HG02943 (cell line): Measurements from ENCODE around the gene KIF2C.
"Not testable (repeated sequence)": the region's sequence is repeated elsewhere in the genome, so short reads cannot be mapped to it uniquely, and the experiment has no call there.

Source experiments
- ATAC-seq: cut with Tn5 transposase; IDR thresholded peaks from one replicate; pipeline ENCODE4 v1.9.1; 2021; ENCODE audit warnings: mild to moderate bottlenecking, low read depth, moderate library complexity; ENCODE audit not compliant: unreplicated experiment

KIF2C gene

DNA sequence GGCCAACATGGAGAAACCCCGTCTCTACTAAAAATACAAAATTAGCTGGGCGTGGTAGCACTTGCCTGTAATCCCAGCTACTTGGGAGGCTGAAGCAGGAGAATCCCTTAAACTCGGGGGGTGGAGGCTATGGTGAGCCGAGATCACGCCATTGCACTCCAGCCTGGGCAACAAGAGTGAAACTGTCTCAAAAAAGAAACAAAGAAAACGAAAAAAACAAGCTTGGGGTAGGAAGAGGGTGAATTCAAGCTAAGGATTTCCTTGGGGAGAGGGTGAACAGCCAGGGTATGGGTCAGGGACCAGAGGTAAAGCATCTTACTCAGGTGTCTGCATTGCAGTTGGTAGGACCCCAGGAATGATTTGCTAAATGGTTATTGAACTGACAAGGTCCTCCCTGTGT, 26.8 kb downstream of the KIF2C start:
- ATAC-seq = not testable (repeated sequence)

DNA sequence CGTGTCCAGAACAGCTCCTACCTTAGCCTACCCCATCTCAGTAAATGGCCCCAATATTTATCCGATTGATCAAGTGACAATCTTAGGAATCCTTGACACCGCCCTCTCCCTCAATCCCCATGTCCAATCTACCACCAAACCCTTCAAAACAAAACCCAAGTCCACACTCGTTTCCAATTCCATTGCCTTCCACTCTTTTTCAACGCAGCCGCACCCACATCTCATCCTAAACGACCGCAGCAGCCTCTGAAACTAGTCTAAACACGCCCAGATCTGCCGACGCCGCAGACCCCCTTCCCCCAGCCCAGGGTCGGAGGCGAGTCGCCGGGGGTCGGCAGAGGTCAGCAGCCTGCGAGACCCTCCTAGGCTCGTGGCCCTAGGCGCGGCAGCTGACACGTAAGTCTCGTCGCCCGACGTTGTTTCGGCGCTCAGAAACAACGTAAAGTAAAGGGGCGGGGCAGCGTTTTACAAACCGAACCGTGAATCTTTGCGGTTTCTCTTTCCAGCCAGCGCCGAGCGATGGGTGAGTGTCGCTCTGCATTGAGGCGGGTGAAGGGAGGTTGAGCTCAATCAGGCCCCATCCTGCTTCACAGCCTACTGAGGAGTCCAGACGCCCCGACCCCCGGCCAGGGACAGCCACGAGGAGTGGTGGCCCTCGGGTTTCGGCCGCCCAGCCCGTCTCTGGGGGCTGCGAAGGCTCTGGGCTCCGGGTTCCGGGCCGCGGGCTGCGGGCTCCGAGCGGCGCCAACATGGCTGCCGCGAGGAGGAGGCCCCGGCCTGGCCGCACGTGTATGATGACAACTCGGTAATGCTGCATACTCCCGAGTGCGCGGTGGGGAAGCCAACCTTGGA, 35.7 kb downstream of the KIF2C start, which contains the start of gene RPS8:
Gene RPS8 (plus strand): TSS at position 463 of the 852 bp plus-strand sequence. CDS start 57 bp downstream, at position 520.
- peak; percentile 64 for ATAC-seq

DNA sequence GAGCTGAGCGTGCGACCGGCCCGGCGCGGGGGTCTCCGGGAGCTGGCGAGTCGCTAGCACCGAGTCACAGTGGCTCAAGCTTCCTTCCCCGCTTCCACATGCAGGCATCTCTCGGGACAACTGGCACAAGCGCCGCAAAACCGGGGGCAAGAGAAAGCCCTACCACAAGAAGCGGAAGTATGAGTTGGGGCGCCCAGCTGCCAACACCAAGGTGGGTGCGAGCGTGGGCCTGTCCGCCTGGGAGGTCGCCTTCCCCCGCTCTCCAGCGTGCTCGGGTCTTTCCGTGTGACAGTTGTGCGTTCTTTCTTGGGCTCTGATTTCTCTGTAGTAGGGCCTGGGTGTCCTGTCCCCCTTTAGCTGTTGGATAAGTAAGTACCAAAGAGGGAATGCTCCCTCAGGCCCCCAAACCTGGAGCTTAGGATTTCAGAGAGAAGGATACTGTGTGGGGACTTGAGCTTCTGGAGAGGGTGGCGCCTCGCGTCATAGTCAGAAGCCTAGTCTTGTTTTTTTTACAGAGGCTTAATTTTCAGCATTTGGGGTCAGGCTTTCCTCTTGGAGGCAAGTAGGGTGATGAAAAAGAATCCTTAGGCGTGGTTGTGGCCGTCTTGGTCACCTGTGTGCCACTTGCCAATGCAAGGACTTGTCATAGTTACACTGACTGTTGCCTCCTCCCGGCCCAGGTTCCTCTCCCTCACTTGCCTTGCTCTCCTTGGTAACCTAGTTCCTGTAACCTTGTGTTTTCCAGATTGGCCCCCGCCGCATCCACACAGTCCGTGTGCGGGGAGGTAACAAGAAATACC, 36.5 kb downstream of the KIF2C start:
- ATAC-seq = peak; percentile 19

DNA sequence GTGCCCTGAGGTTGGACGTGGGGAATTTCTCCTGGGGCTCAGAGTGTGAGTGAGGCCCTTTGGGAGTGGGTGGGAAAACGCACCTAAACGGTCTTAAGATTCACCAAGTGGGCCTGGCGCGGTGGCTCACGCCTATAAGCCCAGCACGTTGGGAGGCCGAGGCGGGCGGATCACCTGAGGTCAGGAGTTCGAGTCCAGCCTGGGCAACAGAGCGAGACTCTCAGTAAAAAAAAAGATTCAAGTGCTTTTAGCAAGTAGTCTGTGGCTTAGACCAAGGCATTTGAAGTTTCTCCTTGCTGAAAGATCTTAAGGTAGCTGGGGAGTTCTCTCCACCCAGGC, 37.1 kb downstream of the KIF2C start:
- ATAC-seq = no peak

DNA sequence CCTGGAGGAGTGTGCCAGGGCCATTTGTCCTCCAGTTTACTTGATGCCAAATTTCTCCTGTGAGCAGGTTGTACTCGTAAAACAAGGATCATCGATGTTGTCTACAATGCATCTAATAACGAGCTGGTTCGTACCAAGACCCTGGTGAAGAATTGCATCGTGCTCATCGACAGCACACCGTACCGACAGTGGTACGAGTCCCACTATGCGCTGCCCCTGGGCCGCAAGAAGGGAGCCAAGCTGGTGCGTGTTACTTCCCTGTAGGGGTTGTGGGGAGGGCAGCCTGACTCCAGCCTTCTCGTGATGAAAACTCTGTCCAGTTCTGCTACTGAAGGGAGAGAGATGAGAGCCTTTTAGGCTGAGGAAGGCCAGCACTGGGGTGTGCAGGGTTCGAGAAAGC, 37.9 kb downstream of the KIF2C start:
- ATAC-seq = no peak

DNA sequence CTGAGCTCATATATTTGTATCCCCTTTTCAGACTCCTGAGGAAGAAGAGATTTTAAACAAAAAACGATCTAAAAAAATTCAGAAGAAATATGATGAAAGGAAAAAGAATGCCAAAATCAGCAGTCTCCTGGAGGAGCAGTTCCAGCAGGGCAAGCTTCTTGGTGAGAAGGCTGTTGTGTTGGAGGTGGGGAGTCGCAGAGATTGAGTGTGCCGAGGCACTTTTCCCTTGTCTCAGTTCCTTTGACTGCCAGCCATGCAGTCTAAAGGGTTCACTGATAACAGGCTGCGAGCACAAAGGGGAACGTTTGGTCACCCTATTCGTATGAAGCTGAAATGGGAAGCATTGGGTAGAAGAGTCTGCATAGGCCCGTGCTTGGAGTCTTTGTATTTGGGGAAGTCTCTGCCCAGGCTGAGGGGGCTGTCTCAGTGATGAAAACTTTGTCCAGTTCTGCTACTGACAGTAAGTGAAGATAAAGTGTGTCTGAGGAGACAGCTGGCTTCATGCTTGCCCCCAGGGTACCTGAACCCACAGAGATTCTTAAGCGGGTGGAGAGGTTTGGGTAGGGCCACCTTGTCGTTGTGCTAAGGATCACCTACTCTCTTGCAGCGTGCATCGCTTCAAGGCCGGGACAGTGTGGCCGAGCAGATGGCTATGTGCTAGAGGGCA, 38.5 kb downstream of the KIF2C start:
- no peak for ATAC-seq

DNA sequence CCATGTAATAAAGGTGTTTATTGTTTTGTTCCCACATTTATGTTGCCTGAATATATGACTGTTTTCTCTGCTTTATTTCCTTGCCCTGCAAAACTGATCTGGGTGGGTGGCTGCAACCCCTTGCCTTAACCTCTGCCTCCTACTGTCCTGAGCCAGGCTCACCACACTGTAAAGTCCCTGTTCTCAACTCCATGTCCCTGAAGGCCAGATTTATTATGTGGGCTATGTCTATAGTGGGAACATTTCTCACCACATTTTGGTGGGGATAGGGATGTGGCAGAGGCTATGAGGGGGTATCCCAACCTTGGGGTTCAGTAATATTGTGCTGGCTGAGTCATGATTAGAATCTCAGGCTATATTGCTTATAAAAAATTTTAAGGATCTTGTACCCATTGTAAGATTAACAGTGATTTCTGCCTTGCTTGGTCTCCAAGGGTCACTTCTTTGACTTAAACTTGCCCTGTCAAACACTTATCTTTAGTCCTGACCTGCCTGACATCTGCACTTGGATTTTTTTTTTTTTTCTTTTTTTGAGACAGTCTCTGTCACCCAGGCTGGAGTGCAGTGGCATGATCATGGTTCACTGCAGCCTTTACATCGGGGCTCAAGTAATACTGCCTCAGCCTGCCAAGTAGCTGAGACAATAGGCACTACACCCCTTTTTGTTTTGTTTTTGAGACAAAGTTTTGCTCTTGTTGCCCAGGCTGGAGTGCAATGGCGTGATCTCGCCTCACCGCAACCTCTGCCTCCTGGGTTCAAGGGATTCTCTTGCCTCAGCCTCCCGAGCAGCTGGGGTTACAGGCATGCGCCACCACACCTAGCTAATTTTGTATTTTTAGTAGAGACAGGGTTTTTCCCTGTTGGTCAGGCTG, 39.3 kb downstream of the KIF2C start:
- no peak for ATAC-seq

DNA sequence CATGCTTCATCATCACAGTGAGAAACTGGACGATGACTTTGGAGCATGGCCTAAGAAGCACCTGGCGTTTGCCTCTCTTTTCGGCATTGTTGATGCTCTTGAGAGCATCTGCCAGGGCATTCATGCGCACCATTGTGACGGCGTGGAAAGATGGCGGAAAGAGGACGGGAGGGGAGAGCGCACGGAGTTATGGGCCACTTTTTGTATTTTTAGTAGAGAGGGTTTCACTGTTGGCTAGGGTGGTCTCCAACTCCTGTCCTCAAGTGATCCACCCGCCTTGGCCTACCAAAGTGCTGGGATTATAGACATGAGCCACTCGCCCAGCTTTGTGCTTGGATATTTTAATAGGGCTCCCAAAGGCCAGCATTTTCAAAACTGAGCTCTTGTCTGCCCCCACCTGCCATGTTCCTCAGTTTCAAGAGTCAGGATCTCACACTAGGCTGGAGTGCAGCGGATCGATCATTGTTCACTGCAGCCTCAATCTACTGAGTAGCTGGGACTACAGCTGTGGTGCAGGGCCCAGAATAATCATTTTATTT, 41.0 kb downstream of the KIF2C start:
- no peak for ATAC-seq

DNA sequence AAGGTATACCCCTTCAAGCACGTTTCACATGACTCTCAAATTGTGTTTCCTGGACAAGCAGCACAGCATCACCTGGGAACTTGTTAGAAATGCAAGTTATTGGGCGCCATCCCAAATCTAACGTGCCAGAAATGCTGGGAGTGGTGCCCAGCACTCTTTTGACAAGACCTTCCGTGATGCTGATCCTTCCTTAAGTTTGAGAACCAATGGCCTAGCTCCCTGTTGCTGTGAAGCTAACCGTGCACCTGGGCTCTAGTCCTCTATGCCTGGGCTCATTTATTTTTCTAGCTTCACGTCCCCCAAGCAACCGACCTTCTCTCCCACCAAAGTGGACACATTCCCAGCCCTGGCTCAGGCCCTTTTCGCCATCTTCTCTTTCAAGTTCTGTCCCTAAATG, 44.1 kb downstream of the KIF2C start:
- ATAC-seq = no peak

DNA sequence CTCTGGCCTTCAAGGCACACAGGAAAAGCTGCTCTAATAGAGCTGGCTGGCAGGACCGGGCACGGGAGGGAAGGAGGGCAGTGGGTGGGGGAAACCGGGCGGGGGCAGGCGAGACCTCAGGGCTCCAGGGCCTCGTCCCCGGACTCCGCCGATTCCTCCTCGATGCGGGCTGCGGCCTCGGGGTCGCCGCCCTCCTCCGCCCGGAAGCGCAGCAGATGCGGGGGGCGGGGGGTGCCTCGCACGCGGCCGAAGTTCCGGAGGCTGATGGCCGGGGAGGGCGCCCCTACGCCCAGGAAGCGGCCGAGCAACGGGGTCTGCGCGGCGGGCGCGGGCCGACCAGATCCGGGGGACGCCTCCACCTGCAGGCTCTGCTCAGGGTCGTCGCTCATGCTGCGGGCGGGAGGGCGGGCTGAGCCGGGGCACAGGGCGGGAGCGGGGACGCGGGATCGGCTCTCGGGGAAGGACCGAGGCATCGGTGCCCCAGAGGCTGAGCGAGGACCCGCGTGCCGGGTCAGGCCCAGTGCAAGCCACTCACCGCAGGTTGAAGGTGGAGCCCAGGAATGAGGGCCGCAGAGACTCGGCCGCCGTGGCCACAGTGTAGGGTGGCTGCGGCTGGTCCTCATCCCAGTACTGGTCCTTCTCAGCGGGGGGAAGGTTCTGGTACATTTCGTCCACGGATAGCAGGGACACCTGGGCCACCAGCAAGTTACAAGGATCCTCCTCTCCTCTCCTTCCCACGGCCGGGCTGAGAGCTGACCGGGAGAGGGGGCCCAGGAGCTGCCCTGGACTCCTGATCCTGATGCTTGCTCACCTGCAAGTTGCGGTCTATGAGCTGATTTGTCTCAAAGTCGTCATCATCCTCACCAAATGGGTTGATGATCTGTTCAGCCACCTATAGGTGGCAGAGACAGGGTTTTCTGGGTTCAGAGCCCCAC, 44.7 kb downstream of the KIF2C start:
- ATAC-seq = no peak

DNA sequence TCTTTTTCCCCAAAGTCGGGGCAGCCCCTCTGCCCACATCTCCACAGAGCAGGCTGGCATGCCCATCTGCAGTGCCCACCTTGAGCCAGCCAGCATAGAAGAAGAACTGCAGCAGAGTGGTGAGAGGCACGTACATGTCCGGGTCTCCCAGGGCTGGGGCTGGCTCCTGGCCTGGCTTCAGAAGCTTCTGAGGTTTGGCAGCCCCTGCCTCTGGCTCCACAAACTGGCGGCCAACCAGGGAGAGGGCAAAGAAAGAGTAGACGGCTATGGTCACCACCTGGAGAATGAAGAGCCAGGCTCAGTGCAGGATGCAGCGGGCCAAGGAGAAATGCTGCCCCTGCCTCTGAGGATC, 45.4 kb downstream of the KIF2C start:
- no peak for ATAC-seq

DNA sequence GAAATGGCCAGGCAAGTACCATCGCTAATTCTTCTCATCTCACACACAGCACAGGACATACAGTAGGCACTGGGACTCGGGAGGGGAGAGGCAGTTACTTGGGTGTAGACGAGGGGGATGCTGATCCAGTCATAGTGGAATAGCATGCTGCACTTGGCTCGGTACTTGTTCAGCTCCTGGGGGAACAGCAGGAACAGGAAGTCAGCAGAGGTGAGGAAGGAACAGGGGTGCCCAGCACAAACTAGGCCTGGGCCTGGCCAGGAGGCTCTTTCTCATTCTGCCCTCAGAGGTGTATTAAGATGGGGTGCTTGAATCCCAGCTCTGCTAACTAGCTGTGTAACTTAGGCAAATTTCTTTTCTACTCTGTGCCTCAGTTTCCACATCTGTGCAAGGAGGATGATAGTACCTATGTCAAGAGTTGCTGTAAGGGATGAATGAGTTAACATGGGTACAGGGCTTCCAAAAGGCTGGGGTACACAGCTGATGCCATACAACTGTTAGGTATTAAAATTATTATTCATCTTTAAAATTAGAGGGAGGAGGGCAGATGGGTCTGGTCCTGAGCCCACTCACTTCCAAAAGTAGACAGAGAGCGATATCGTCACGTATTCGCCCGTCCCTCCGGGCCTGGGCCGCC, 46.0 kb downstream of the KIF2C start:
- no peak for ATAC-seq

DNA sequence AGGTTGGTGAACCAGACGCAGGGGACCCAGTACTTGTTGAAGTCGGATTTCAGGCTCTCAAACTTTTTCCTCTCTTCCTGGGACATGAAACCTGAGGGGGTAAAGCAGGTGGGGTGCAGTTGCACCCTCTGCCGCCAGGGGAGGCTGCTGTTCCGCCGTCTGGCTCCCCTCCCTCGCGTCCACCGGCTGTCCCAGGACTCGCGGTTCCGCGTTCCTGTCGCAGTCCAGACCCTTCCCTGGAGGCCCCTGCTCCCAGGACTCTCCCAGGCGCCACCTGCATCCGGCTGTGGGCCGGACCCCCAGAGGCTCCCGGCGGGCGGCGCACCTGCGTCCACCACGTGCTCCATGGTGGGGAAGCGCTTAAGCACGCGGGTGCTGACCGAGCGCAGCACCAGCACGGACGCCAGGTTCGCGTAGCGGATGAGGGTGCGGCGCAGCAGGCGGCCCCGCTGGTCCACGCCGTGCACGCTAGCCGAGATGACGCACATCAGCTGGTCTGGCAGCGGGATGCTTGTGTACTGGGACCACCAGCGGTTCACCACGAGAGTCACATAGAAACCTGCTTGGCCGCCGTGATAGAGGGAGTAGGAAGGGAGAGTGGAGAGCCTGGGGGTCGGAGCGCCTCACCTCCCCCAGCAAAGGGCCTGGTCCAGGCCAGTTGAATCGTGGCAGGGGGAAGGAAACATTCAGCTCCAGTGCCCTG, 46.7 kb downstream of the KIF2C start:
- ATAC-seq = no peak

DNA sequence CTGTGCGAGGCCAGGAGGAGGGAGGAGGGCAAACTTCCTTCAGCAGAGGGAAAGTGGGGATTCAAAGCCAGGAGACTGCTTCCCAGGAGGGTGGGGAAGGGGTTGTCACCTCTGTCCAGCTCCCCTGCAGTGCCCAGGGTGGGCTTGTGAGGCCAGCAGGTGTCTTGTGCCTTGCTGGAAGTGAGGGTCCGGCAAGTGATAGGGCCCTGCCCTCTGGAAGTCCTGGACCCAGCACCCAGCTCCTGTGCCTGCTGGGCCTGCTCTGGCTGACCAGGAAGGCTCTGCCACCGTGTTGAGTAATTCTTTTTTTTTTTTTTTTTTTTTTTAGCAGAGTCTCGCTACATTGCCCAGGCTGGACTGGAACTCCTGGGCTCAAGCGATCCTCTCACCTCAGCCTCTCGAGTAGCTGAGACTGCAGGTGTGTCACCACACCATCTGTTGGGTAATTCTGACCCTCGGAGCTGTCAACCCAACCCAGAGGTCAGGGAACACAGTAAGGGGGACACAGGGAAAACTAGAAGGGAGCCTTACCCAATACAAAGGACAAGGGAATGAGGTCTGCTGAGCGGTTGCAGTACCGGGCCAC, 47.3 kb downstream of the KIF2C start:
- ATAC-seq = no peak

DNA sequence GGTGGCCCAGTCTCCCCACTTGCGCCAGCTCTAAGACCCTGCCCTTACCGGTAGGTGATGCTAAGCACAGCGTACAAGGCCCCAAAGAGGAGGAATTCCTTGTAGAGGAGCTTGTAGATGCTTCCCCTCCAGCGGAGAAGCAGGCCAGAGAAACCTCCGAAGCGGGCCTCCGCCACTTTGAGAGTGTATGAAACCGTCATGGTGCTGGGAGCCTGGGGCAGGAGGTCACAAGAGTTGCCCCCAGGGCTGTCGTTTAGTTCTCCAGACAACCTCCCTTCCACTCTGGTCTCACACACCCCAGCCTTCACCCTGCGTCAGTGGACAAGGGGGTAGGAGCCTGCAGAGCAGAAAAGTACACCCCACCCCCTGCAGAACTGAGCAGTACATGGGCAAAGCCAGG, 47.9 kb downstream of the KIF2C start:
- ATAC-seq = no peak

DNA sequence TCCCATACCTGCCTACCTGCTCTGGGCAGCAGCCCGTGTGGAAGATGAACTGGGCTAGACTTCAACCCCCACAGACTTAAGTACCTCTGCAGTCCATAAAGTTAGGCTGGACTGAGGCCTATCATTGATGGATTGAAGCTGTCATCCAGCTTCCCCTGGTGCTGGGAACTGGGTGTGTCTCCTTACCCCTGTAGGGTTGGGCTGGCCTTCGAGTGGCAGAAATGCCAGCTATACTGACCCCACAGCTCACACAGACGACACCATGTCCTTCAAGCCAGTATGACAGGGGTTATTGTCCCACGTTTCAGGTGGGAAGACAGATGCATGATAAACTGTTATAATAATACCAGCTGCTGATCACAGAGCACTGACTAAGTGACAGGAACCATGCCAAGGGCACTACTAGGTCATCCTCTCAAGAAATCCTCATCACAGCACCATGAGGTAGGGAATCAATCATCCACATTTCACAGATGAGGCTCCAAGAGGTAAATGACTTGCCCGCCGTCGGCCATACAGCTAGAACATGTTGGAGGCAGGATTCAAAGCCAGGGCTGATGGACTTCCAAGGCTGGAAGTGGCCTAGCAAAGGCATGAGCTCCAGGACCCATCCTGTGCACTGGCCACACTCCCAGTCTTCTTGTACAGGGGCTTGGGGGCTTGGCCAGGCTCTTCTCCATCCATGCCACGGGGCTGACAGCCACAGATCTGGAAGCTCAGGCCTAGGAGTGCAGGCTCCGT, 48.7 kb downstream of the KIF2C start, which contains the start of gene BEST4:
Gene BEST4 (minus strand): TSS at position 51 of the 741 bp plus-strand sequence. CDS start 465 bp downstream, outside the sequence.
- no peak for ATAC-seq
